Tibial artery (tissue), 4 donors: ENCODE data around the gene SHISA9.

Experiments
- DNase-seq, 2 donors: peaks; one replicate each; pipeline ENCODE4 v3.0.0-alpha.2; 2019
- H3K27ac ChIP-seq, 2 donors: fragments of 200-600 bp; sonication (generic) in 1 of 2; 1 replicate in 1 of 2; 2 replicates in 1 of 2; pipeline ENCODE4 v1.5.1; 2018 to 2019; ENCODE audit warnings: mild to moderate bottlenecking in 1 of 2
- H3K27me3 ChIP-seq, 2 donors: fragments of 200-600 bp; sonication (generic) in 1 of 2; one replicate each; pipeline versions ENCODE4 v1.5.1 to v1.6.0; 2016 to 2019
- H3K36me3 ChIP-seq, 3 donors: fragments of 200-600 bp; sonication (generic) in 2 of 3; one replicate each; pipeline ENCODE4 v1.5.1; 2016 to 2019; ENCODE audit warnings: mild to moderate bottlenecking in 2 of 3
- H3K4me1 ChIP-seq, 4 donors: fragments of 200-600 bp; sonication (generic) in 2 of 4; 1 replicate in 3 of 4; 2 replicates in 1 of 4; pipeline ENCODE4 v1.5.1; 2016 to 2019
- H3K4me3 ChIP-seq, 2 donors: fragments of 200-600 bp; sonication (generic) in 1 of 2; 1 replicate in 1 of 2; 2 replicates in 1 of 2; pipeline ENCODE4 v1.5.1; 2018 to 2019; ENCODE audit warnings: mild to moderate bottlenecking in 2 of 2
- H3K9me3 ChIP-seq, 3 donors: fragments of 200-600 bp; sonication (generic) in 1 of 3; one replicate each; pipeline ENCODE4 v1.5.1; 2016 to 2019
- intact Hi-C: fragments of 100-400 bp; cut with DNase I; formaldehyde crosslinking; loops from one replicate; pipeline ENCODE4 v1.15.0; 2023; ENCODE audit warnings: low total_unique reads
- TF ChIP-seq, protein P1 (sequence below), 2 experiments: fragments of 200-600 bp in 1 of 2; fragments of 450-650 bp in 1 of 2; IDR thresholded peaks; one replicate each; pipeline ENCODE4 v1.5.1; 2017 to 2019; ENCODE audit warnings: antibody characterized with exemption in 2 of 2, mild to moderate bottlenecking in 1 of 2, moderate library complexity in 1 of 2

SHISA9 gene

GRCh38 chr16:13223666-13224065 lies 322.3 kb downstream of the SHISA9 start:
- TF ChIP-seq, protein P1, sequence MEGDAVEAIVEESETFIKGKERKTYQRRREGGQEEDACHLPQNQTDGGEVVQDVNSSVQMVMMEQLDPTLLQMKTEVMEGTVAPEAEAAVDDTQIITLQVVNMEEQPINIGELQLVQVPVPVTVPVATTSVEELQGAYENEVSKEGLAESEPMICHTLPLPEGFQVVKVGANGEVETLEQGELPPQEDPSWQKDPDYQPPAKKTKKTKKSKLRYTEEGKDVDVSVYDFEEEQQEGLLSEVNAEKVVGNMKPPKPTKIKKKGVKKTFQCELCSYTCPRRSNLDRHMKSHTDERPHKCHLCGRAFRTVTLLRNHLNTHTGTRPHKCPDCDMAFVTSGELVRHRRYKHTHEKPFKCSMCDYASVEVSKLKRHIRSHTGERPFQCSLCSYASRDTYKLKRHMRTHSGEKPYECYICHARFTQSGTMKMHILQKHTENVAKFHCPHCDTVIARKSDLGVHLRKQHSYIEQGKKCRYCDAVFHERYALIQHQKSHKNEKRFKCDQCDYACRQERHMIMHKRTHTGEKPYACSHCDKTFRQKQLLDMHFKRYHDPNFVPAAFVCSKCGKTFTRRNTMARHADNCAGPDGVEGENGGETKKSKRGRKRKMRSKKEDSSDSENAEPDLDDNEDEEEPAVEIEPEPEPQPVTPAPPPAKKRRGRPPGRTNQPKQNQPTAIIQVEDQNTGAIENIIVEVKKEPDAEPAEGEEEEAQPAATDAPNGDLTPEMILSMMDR (IDR thresholded peaks at IDR 0.05) = no peak
- H3K27ac ChIP-seq = no peak overlapping the region
- H3K36me3 ChIP-seq = no peaks in the 10 kb centered on the region
- no peak for DNase-seq
- no peak overlapping the region for H3K4me3 ChIP-seq
- no peaks in the 10 kb centered on the region for H3K9me3 ChIP-seq
- H3K27me3 ChIP-seq = peaks cover 0 to 3% of the 10 kb centered on the region in 2 donors
- intact Hi-C loops = no loop called here
- no peaks in the 10 kb centered on the region for H3K4me1 ChIP-seq

- no peaks in the 10 kb centered on the region for H3K4me1 ChIP-seq
- no peaks in the 10 kb centered on the region for H3K36me3 ChIP-seq
- no peaks in the 10 kb centered on the region for H3K9me3 ChIP-seq
- intact Hi-C loops = no loop called here
- no peak overlapping the region for H3K27ac ChIP-seq
- H3K4me3 ChIP-seq = no peak overlapping the region
- TF ChIP-seq, protein P1 (IDR thresholded peaks at IDR 0.05) = no peak
- H3K27me3 ChIP-seq = peaks cover 0 to 3% of the 10 kb centered on the region in 2 donors
- DNase-seq = no peak
These were observed 327.6 kb downstream of the SHISA9 start for GRCh38 chr16:13229039-13229438.

DNA sequence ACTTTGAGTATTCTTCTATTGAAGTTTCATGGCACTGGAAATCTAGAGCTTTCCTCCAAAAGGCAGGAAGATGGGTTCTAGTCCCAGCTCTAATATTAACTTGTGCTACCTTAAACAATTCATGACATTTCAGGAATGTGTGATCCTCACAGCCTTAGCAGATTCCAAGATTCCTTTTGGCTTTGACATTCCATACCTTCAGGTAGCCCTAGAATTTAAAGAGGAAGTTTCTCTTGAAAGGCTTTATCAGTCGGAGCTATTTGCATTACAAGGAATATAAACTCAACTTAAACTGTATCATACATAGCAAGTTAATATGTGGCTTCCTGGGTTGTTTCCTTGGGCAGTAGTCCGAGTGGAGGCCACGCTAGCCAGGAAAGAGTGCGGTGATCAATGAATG lies 330.0 kb downstream of the SHISA9 start:
- TF ChIP-seq, protein P1 (IDR thresholded peaks at IDR 0.05) = no peak
- Histone ChIP-seq H3K9me3 (peaks cover 0 to 2% (median 0%) of the 10 kb centered on the region in 3 donors), H3K27ac (no peak overlapping the region), H3K4me1 (no peaks in the 10 kb centered on the region), H3K4me3 (no peak overlapping the region), H3K27me3 (peaks cover 0 to 3% of the 10 kb centered on the region in 2 donors), H3K36me3 (no peaks in the 10 kb centered on the region)
- intact Hi-C loops = loop anchor here (10.0 kb wide), 1 partner anchor 63 kb away; no protein-coding TSS in a partner anchor
- no peak for DNase-seq

- Histone ChIP-seq H3K9me3 (peaks cover 0 to 2% (median 0%) of the 10 kb centered on the region in 3 donors), H3K36me3 (no peaks in the 10 kb centered on the region), H3K4me1 (no peaks in the 10 kb centered on the region), H3K27ac (no peak overlapping the region), H3K4me3 (no peak overlapping the region), H3K27me3 (no peaks in the 10 kb centered on the region)
- TF ChIP-seq, protein P1 (IDR thresholded peaks at IDR 0.05) = no peak
- DNase-seq = no peak
- intact Hi-C loops = loop anchor here (10.0 kb wide), 1 partner anchor 60 kb away; no protein-coding TSS in a partner anchor
These were observed 333.6 kb downstream of the SHISA9 start for GRCh38 chr16:13234999-13235398.

DNA sequence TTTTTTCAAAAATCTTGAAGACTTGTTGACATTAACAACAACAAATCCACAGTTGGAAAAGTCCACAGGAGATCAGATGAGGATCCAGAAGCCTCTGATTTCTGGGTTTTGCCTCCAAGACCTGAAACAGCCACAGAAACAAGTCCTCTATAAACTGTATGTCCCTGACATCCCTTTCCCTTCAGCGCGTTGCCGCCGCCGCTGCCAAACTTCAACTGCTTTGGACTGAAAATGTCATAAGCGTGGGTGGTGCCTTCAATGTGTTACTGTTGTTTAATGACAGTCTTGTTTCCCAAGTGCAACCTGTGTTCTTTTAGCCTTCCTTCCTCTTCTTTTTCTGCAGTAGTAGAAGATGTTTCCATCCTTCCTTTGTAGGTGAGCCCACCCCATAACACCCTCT lies 334.9 kb downstream of the SHISA9 start:
- intact Hi-C loops = loop anchor here (10.0 kb wide), 1 partner anchor 58 kb away; no protein-coding TSS in a partner anchor
- H3K4me3 ChIP-seq = no peak overlapping the region

More for the DNA sequence above, 334.9 kb downstream of the SHISA9 start:
- peaks cover 0 to 2% (median 0%) of the 10 kb centered on the region in 3 donors for H3K9me3 ChIP-seq
- no peaks in the 10 kb centered on the region for H3K27me3 ChIP-seq
- TF ChIP-seq, protein P1 (IDR thresholded peaks at IDR 0.05) = no peak
- no peaks in the 10 kb centered on the region for H3K36me3 ChIP-seq
- H3K27ac ChIP-seq = no peak overlapping the region
- H3K4me1 ChIP-seq = no peaks in the 10 kb centered on the region
- DNase-seq = no peak
